Muscle layer of duodenum (tissue), 2 donors: ENCODE data around the gene RUBCNL.

Experiments
- H3K27ac ChIP-seq: one replicate; pipeline ENCODE4 v1.7.0; 2013; ENCODE audit warnings: mild to moderate bottlenecking, low read length
- H3K27me3 ChIP-seq: one replicate; pipeline ENCODE4 v1.7.0; 2013; ENCODE audit warnings: low read depth, mild to moderate bottlenecking, control low read depth, low read length
- H3K36me3 ChIP-seq, 2 donors: one replicate each; pipeline ENCODE4 v1.7.0; 2013; ENCODE audit warnings: low read length in 2 of 2, control low read depth in 1 of 2, mild to moderate bottlenecking in 1 of 2; ENCODE audit not compliant: insufficient read depth in 2 of 2, control insufficient read depth in 1 of 2
- H3K4me1 ChIP-seq, 2 donors: one replicate each; pipeline ENCODE4 v1.7.0; 2013; ENCODE audit warnings: low read length in 2 of 2, mild to moderate bottlenecking in 2 of 2, control low read depth in 1 of 2, moderate library complexity in 1 of 2; ENCODE audit not compliant: insufficient read depth in 2 of 2, control insufficient read depth in 1 of 2
- H3K4me3 ChIP-seq, 2 donors: one replicate each; pipeline ENCODE4 v1.7.0; 2013; ENCODE audit warnings: low read length in 2 of 2, low read depth in 1 of 2, mild to moderate bottlenecking in 1 of 2
- H3K9me3 ChIP-seq, 2 donors: one replicate each; pipeline ENCODE4 v1.7.0; 2013; ENCODE audit warnings: low read length in 2 of 2, control low read depth in 1 of 2, mild to moderate bottlenecking in 1 of 2; ENCODE audit not compliant: control insufficient read depth in 1 of 2
- donor health status: healthy.

The RUBCNL gene

DNA sequence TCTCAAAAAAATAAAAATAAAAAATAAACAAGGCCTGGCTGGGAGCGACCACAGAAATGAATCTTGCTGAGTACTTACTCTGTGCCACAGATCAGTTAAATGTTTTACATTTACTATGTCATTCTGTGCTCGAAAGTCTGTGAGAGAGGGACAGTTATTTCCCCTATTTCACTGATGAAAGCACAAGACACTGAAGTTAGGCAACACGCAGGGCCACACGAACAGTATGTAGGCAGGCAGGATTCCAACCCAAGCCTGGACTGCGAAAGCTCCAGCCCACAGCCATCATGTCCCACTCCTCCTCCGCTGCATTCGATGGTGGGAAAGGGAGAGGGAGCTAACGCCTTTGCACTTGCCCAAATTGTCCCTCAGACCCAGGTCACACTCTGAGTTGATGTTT lies 34.2 kb downstream of the RUBCNL start:
- no peaks in the 10 kb centered on the region for H3K4me1 ChIP-seq
- no peaks in the 10 kb centered on the region for H3K36me3 ChIP-seq
- no peaks in the 10 kb centered on the region for H3K27me3 ChIP-seq
- no peak overlapping the region for H3K27ac ChIP-seq
- H3K4me3 ChIP-seq = no peak overlapping the region
- no peaks in the 10 kb centered on the region for H3K9me3 ChIP-seq

DNA sequence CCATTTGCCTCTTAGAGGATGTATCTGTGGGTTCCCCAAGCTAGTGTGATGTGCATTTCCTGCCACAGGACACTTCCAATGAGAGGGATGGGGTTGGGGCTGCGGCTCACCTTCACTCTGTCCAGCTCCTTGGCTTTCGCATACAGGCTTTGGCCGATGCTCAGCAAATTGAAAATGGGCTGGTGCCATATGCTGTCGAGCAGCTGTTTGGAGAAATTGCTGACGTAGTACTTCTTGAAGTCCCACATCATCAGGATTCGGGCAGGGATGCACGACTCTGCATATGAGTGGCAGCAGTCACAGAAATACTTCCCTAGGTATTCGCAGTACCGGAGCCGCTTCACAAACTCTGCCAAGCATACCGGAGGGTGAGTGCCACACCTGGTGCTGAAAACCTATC lies 37.0 kb downstream of the RUBCNL start:
- Histone ChIP-seq H3K4me3 (no peak overlapping the region), H3K4me1 (no peaks in the 10 kb centered on the region), H3K27ac (no peak overlapping the region), H3K9me3 (no peaks in the 10 kb centered on the region), H3K27me3 (no peaks in the 10 kb centered on the region), H3K36me3 (no peaks in the 10 kb centered on the region)

DNA sequence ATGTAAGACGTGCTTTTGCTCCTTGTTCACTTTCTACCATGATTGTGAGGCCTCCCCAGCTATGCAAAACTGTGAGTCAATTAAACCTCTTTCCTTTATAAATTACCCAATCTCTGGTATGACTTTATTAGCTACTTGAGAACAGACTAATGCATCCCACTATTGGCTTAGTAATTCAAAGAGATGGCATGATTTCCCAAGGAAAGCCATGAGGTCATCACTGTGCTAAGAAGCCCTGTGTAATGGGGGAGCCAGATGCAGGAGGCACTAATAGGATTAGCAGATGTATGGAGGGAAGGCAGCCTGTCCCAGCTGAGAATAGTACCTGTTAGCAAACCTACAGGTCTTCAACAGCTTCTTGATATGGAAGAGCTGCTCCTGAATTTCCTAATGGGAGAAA lies 38.1 kb downstream of the RUBCNL start:
- Histone ChIP-seq H3K4me3 (no peak overlapping the region), H3K27me3 (no peaks in the 10 kb centered on the region), H3K4me1 (no peaks in the 10 kb centered on the region), H3K36me3 (no peaks in the 10 kb centered on the region), H3K27ac (no peak overlapping the region), H3K9me3 (no peaks in the 10 kb centered on the region)

DNA sequence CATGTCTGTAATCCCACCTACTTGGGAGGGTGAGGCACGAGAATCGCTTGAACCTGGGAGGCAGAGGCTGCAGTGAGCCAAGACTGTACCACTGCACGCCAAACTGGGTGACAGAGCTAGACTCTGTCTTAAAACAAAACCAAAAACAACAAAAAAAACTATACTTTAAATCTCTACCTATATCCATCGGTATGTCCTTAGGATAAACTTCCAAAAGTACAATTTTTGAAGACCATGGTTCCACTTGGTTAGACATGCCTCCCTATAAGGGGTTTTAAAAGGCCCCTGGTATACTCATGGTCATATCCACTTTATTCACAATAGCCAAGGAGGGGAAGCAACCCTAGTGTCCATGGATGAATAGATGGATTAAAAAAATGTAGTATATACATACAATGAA lies 39.8 kb downstream of the RUBCNL start:
- no peaks in the 10 kb centered on the region for H3K36me3 ChIP-seq
- no peaks in the 10 kb centered on the region for H3K27me3 ChIP-seq
- no peaks in the 10 kb centered on the region for H3K4me1 ChIP-seq
- no peak overlapping the region for H3K27ac ChIP-seq
- no peak overlapping the region for H3K4me3 ChIP-seq
- H3K9me3 ChIP-seq = no peaks in the 10 kb centered on the region

DNA sequence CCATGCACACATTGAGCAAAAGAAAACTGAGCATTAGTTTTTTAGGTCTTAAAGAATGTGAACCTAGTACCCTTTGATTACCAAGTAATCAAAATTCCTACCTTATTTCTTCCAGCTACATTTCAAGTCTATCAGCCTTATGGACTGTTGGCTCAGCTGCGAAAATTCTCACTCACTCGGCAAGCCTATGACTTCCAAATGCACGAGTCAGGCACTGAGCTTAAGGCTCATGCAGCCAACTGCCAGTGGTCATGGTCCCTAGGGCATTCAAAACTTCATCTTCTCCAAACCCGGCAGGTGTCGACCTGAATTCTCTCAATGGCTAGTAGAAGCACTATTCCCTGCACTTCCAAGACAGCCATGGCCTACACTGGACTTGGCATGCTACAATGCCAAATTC lies 41.2 kb downstream of the RUBCNL start:
- H3K27ac ChIP-seq = no peak overlapping the region
- no peaks in the 10 kb centered on the region for H3K27me3 ChIP-seq
- no peaks in the 10 kb centered on the region for H3K9me3 ChIP-seq
- H3K36me3 ChIP-seq = no peaks in the 10 kb centered on the region
- no peak overlapping the region for H3K4me3 ChIP-seq
- no peaks in the 10 kb centered on the region for H3K4me1 ChIP-seq

DNA sequence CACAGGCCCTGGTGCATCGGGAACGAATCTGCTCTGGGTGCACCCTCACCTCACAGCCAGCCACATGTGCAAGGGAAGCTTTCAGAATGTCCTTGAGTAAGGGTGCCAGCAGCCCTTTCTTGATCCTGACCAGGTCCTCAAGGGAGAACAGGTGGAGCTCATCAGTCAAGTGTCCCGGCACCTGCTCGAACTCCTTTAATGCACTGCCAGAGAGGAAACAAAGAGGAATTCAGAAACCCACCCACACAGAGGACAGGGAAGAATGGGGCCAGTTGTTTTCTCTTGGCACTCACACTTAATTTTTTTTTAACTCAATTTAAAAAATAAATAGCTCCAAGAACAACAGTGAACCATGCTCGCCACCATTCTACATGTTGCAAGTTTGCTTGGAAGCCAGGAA lies 41.7 kb downstream of the RUBCNL start:
- no peaks in the 10 kb centered on the region for H3K9me3 ChIP-seq
- no peaks in the 10 kb centered on the region for H3K4me1 ChIP-seq
- H3K36me3 ChIP-seq = no peaks in the 10 kb centered on the region
- H3K27me3 ChIP-seq = no peaks in the 10 kb centered on the region
- no peak overlapping the region for H3K27ac ChIP-seq
- no peak overlapping the region for H3K4me3 ChIP-seq

DNA sequence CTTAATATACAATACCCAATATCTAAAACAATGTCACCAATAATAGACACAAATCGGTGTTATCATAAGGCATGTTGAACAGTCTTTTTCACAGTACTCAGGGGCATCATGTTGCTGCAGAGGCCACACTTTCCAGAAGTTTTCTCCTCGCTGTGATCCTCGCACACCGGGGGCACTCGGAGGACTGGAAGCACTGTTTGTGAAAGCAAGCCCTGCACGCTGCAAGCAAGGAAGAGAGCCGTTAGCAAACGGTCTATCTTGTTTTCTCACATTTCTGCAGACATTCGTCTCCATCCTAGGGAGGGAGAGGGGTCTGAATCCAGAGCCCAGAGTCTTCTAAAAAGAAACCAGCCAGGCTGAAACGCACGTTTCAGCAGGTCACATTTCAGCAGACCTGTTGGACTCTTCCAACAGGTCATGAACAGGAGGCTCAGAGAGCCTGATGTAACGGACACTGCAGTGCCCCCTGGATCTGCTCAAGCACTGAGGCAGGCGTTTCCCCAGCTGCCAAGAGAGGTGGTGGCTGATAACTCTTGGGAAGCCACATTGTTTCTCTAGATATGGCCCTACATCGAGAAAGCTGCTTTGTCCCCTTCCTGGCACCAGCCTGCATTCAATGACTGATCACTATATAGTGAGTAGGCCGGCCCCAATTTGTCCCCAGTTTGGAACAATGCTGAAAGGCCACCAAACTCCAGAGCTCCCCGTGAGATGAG lies 43.6 kb downstream of the RUBCNL start:
- Histone ChIP-seq H3K27me3 (no peaks in the 10 kb centered on the region), H3K27ac (no peak overlapping the region), H3K4me1 (no peaks in the 10 kb centered on the region), H3K9me3 (no peaks in the 10 kb centered on the region), H3K36me3 (no peaks in the 10 kb centered on the region), H3K4me3 (no peak overlapping the region)

DNA sequence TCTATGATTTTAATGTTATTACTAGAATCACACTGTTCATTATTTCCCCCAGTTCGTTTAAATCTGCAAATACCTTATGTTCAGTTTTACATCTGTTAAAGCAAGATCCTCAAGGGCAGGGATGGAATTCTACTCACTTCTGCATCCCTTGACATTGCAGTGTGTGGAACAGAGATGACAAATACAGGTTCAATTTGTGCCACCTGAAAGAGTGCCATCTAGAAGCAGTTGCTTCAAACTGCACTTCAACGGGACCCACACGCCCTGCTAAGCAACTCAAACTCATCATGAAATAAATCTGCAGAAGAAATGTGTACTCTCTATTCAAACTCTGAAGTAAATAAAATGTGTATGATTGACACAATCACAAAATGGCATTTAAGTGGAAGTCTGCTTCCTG lies 44.5 kb downstream of the RUBCNL start:
- Histone ChIP-seq H3K4me1 (no peaks in the 10 kb centered on the region), H3K27me3 (no peaks in the 10 kb centered on the region), H3K4me3 (no peak overlapping the region), H3K36me3 (no peaks in the 10 kb centered on the region), H3K9me3 (no peaks in the 10 kb centered on the region), H3K27ac (no peak overlapping the region)

DNA sequence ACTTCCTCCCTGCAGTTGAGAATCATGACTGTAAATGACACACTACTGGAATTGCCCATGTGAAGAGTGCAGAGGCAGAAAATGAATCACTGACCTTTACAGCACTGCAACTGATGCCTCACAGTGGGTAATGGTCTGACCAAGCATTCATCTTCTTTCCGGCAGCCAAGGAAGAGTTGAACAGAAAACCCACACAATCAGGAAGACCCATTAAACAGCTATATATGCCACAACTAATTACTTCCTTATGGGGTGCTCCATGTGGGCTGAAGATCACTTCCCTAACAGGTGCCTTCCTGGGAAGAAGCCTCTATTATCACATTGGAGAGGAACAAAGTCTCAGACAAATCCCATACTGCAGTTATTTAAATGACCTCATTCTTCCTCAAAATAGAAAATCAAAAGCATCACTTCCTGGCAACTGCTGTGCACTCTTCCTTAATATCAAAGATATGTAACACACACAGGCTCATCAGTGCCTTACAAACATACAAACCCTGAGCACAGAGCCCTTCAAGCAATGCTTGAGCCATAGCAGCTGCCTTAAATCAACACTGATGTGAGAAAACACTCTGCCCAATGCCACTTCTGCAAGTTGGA lies 45.8 kb downstream of the RUBCNL start:
- Histone ChIP-seq H3K27me3 (no peaks in the 10 kb centered on the region), H3K27ac (peak overlapping the region; percentile 27)

DNA sequence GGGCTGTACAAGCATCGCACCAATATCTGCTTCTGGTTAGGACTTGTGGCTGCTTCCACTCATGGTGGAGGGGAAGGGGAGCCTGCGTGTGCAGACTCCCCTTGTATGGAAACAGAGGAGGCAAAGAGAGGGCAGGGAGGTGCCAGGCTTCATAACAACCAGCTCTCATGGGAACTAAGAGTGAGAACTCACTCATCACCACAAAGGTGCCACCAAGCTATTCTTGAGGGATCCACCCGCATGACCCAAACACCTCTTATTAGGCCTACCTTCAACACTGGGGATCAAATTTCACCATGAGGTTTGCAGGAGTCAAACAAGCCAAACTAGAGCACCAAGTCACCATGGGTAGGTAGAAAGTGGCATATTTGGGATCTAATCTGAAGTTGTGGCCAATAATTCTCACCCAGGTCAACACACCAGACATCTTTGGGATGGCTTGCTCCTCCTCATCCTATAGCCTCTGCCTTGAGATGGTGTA lies 46.4 kb downstream of the RUBCNL start:
- Histone ChIP-seq H3K9me3 (no peaks in the 10 kb centered on the region), H3K4me1 (no peaks in the 10 kb centered on the region), H3K36me3 (no peaks in the 10 kb centered on the region), H3K27me3 (no peaks in the 10 kb centered on the region), H3K27ac (no peak overlapping the region), H3K4me3 (no peak overlapping the region)

More for the DNA sequence above, 45.8 kb downstream of the RUBCNL start:
- H3K36me3 ChIP-seq = no peaks in the 10 kb centered on the region
- no peaks in the 10 kb centered on the region for H3K9me3 ChIP-seq
- no peaks in the 10 kb centered on the region for H3K4me1 ChIP-seq
- H3K4me3 ChIP-seq = no peak overlapping the region

DNA sequence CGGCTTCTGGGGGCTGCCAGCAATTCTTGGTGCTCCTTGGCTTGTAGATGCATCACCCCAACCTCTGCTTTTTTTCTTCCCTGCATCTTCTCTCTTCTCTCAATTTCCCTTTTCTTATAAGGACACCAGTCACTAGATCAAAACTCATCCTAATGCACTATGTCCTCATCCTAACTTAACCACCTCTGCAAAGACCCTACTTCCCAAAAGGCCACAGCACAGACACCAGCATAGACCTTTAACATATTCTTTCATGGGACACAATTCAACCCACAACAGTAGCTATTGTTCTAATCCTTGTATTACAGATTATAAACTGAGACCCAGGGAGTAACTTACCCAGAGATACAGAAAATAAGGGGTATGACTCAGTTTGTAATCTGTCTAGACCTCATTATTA lies 47.0 kb downstream of the RUBCNL start:
- Histone ChIP-seq H3K4me3 (no peak overlapping the region), H3K4me1 (no peaks in the 10 kb centered on the region), H3K27ac (no peak overlapping the region), H3K9me3 (no peaks in the 10 kb centered on the region), H3K27me3 (no peaks in the 10 kb centered on the region), H3K36me3 (no peaks in the 10 kb centered on the region)
